H9 (cell line): ENCODE data around the gene DACT2. TPM values are rescaled to one million over a fixed set of nuclear protein-coding genes. Genes with fewer than 3 reads are reported as not detected.

Source experiments
- DNase-seq: peaks from one replicate; pipeline ENCODE4 v3.0.0-alpha.2; 2017
- H2AFZ ChIP-seq: one replicate; pipeline ENCODE4 v1.6.1; 2013; ENCODE audit warnings: mild to moderate bottlenecking, low read length, control low read depth, moderate library complexity
- H2AK5ac ChIP-seq: 2 replicates; pipeline ENCODE4 v1.6.1; 2013; ENCODE audit warnings: low read length, control low read depth, mixed read lengths; ENCODE audit not compliant: insufficient read length
- H2BK120ac ChIP-seq: one replicate; pipeline ENCODE4 v1.6.1; 2013; ENCODE audit warnings: low read depth, mild to moderate bottlenecking, low read length, control low read depth, inconsistent platforms; ENCODE audit not compliant: poor library complexity, severe bottlenecking
- H2BK12ac ChIP-seq: 2 replicates; pipeline ENCODE4 v1.6.1; 2013; ENCODE audit warnings: low read length, control low read depth, mixed read lengths, low read depth; ENCODE audit not compliant: insufficient read length
- H2BK15ac ChIP-seq: 2 replicates; pipeline ENCODE4 v1.6.1; 2013; ENCODE audit warnings: low read depth, low read length, control low read depth
- H2BK20ac ChIP-seq: one replicate; pipeline ENCODE4 v1.6.1; 2013; ENCODE audit warnings: low read depth, mild to moderate bottlenecking, low read length, control low read depth, inconsistent platforms; ENCODE audit not compliant: poor library complexity, severe bottlenecking
- H2BK5ac ChIP-seq: 2 replicates; pipeline ENCODE4 v1.6.1; 2013; ENCODE audit warnings: low read length, control low read depth, mixed read lengths; ENCODE audit not compliant: insufficient read length
- H3K14ac ChIP-seq: 2 replicates; pipeline ENCODE4 v1.6.1; 2013; ENCODE audit warnings: low read length, control low read depth; ENCODE audit not compliant: insufficient read depth
- H3K18ac ChIP-seq: 2 replicates; pipeline ENCODE4 v1.6.1; 2013; ENCODE audit warnings: low read depth, mild to moderate bottlenecking, mixed read lengths, low read length, control low read depth; ENCODE audit not compliant: insufficient read length
- H3K23ac ChIP-seq: 2 replicates; pipeline ENCODE4 v1.6.1; 2013; ENCODE audit warnings: low read length, control low read depth, mixed read lengths, low read depth; ENCODE audit not compliant: insufficient read length
- H3K23me2 ChIP-seq: 2 replicates; pipeline ENCODE4 v1.6.1; 2013; ENCODE audit warnings: low read depth, mild to moderate bottlenecking, mixed read lengths, low read length, control low read depth; ENCODE audit not compliant: insufficient read length, poor library complexity, severe bottlenecking
- H3K27ac ChIP-seq: 2 replicates; pipeline ENCODE4 v1.5.1; 2013; ENCODE audit warnings: low read length, control low read depth, mixed read lengths, low read depth; ENCODE audit not compliant: insufficient read length
- H3K27me3 ChIP-seq: 2 replicates; pipeline ENCODE4 v1.6.1; 2013; ENCODE audit warnings: low read length, control low read depth, inconsistent platforms; ENCODE audit not compliant: insufficient read depth
- H3K4ac ChIP-seq: 2 replicates; pipeline ENCODE4 v1.6.1; 2013; ENCODE audit warnings: low read depth, mild to moderate bottlenecking, control low read depth, inconsistent platforms, low read length, moderate library complexity
- H3K4me1 ChIP-seq: 2 replicates; pipeline ENCODE4 v1.6.1; 2013; ENCODE audit warnings: low read length, control low read depth, inconsistent platforms; ENCODE audit not compliant: insufficient read depth
- H3K4me2 ChIP-seq: 2 replicates; pipeline ENCODE4 v1.6.1; 2013; ENCODE audit warnings: low read length, control low read depth, mixed read lengths; ENCODE audit not compliant: insufficient read length, insufficient read depth
- H3K56ac ChIP-seq: 2 replicates; pipeline ENCODE4 v1.6.1; 2013; ENCODE audit warnings: low read depth, mild to moderate bottlenecking, mixed read lengths, low read length, control low read depth; ENCODE audit not compliant: insufficient read length
- H3K79me1 ChIP-seq: 2 replicates; pipeline ENCODE4 v1.6.1; 2013; ENCODE audit warnings: low read depth, mild to moderate bottlenecking, moderate library complexity, low read length, control low read depth, inconsistent platforms; ENCODE audit not compliant: insufficient read depth, poor library complexity, severe bottlenecking
- H3K79me2 ChIP-seq: 2 replicates; pipeline ENCODE4 v1.6.1; 2013; ENCODE audit warnings: low read length, control low read depth, inconsistent platforms; ENCODE audit not compliant: insufficient read depth
- H3K9ac ChIP-seq: 2 replicates; pipeline ENCODE4 v1.6.1; 2013; ENCODE audit warnings: low read length, control low read depth, mixed read lengths; ENCODE audit not compliant: insufficient read length; ENCODE audit errors: extremely low read depth
- H3K9me3 ChIP-seq: one replicate; pipeline ENCODE4 v1.6.1; 2013; ENCODE audit warnings: low read depth, low read length, inconsistent platforms; ENCODE audit not compliant: control insufficient read depth
- H3T11ph ChIP-seq: one replicate; pipeline ENCODE4 v1.6.1; 2013; ENCODE audit warnings: mild to moderate bottlenecking, low read length, control low read depth, inconsistent platforms
- H4K20me1 ChIP-seq: one replicate; pipeline ENCODE4 v1.6.1; 2013; ENCODE audit not compliant: control insufficient read depth, insufficient read length, insufficient read depth
- H4K5ac ChIP-seq: 2 replicates; pipeline ENCODE4 v1.6.1; 2013; ENCODE audit warnings: low read depth, mild to moderate bottlenecking, mixed read lengths, low read length, control low read depth; ENCODE audit not compliant: insufficient read length
- H4K8ac ChIP-seq: replicated peaks from 2 replicates; pipeline ENCODE4 v1.6.1; 2013; ENCODE audit warnings: low read length, control low read depth, mixed read lengths, low read depth; ENCODE audit not compliant: insufficient read length
- H4K91ac ChIP-seq: 2 replicates; pipeline ENCODE4 v1.6.1; 2013; ENCODE audit warnings: low read depth, mild to moderate bottlenecking, moderate library complexity, mixed read lengths, low read length, control low read depth; ENCODE audit not compliant: insufficient read length
- H3K27ac Mint-ChIP-seq, 3 experiments: 2 replicates in 2 of 3; 3 replicates in 1 of 3; pipeline ENCODE4 v1.8.0; 2020 to 2021; ENCODE audit warnings: mixed read lengths in 3 of 3, mild to moderate bottlenecking in 1 of 3, moderate library complexity in 1 of 3
- H3K27me3 Mint-ChIP-seq: 2 replicates; pipeline ENCODE4 v1.8.0; 2021; ENCODE audit warnings: low read depth, mild to moderate bottlenecking, moderate library complexity, mixed read lengths
- H3K36me3 Mint-ChIP-seq, 3 experiments: 2 replicates in 2 of 3; 3 replicates in 1 of 3; pipeline ENCODE4 v1.8.0; 2020 to 2021; ENCODE audit warnings: low read depth in 3 of 3, mixed read lengths in 3 of 3; ENCODE audit not compliant: insufficient read depth in 1 of 3
- H3K4me1 Mint-ChIP-seq, 2 experiments: 2 replicates each; pipeline ENCODE4 v1.8.0; 2020; ENCODE audit warnings: mixed read lengths in 2 of 2
- H3K4me3 Mint-ChIP-seq, 2 experiments: 2 replicates in 1 of 2; 3 replicates in 1 of 2; pipeline ENCODE4 v1.8.0; 2020 to 2021; ENCODE audit warnings: mild to moderate bottlenecking in 2 of 2, mixed read lengths in 2 of 2, moderate library complexity in 1 of 2
- H3K9me3 Mint-ChIP-seq, 2 experiments: 2 replicates in 1 of 2; 3 replicates in 1 of 2; pipeline ENCODE4 v1.8.0; 2020; ENCODE audit warnings: mild to moderate bottlenecking in 2 of 2, mixed read lengths in 2 of 2, moderate library complexity in 1 of 2
- CTCF ChIP-seq: fragments of 200-600 bp; sonication (generic); conservative IDR thresholded peaks from 3 replicates; pipeline ENCODE4 v1.8.0; 2021; ENCODE audit warnings: antibody characterized with exemption, mild to moderate bottlenecking
- WGBS: extraction: QIAGEN DNeasy Blood & Tissue Kit; methylation state at CpG from one replicate; pipeline ENCODE4 v1.1.7; 2013; ENCODE audit warnings: missing lambda C conversion rate, low lambda C conversion rate, mixed read lengths; ENCODE audit not compliant: insufficient read length; ENCODE audit errors: extremely low coverage; 5-methylcytosine and 5-hydroxymethylcytosine counted together
- total RNA-seq: library from RNA; stranded (reverse); gene quantifications from 2 replicates; pipeline ENCODE4 v1.2.1, GENCODE V29; 2021

DACT2 gene
- total RNA-seq, 1 experiment from 2014 or later = 1.8 TPM

- H4K5ac ChIP-seq = no peak overlapping the region
- H3K79me2 ChIP-seq = no peaks in the 10 kb centered on the region
- no peak overlapping the region for H3K14ac ChIP-seq
- H2AFZ ChIP-seq = no peak overlapping the region
- no peaks in the 10 kb centered on the region for H3K27me3 ChIP-seq
- no peak overlapping the region for H2BK12ac ChIP-seq
- no peak overlapping the region for H3K4me3 Mint-ChIP-seq
- H3K18ac ChIP-seq = no peak overlapping the region
- no peaks in the 10 kb centered on the region for H3K79me1 ChIP-seq
- no peak overlapping the region for H4K8ac ChIP-seq
- H3K9ac ChIP-seq = no peak overlapping the region
- H3K9me3 Mint-ChIP-seq = peaks cover 7 to 8% of the 10 kb centered on the region in 2 experiments
- no peak for DNase-seq
- H3T11ph ChIP-seq = no peak overlapping the region
- H3K4me1 ChIP-seq = no peaks in the 10 kb centered on the region
- H2BK5ac ChIP-seq = no peak overlapping the region
- H3K23me2 ChIP-seq = no peaks in the 10 kb centered on the region
- no peak overlapping the region for H3K4me2 ChIP-seq
- H3K27me3 Mint-ChIP-seq = peaks cover 12% of the 10 kb centered on the region
- H4K91ac ChIP-seq = no peak overlapping the region
- H3K4ac ChIP-seq = no peak overlapping the region
- no peak overlapping the region for H3K27ac ChIP-seq
- H2BK20ac ChIP-seq = no peak overlapping the region
- H3K36me3 Mint-ChIP-seq = peaks cover 0 to 10% (median 3%) of the 10 kb centered on the region in 3 experiments; a peak in 5 of 7 replicates
- WGBS = no CpG with 5 or more reads among the region's 12 CpGs
- no peak overlapping the region for H2AK5ac ChIP-seq
- no peaks in the 10 kb centered on the region for H4K20me1 ChIP-seq
- no peak overlapping the region for H3K23ac ChIP-seq
- H2BK15ac ChIP-seq = no peak overlapping the region
- H3K56ac ChIP-seq = no peak overlapping the region
- H2BK120ac ChIP-seq = no peak overlapping the region
- peaks cover 13 to 30% of the 10 kb centered on the region in 2 experiments for H3K4me1 Mint-ChIP-seq
- no peak overlapping the region for H3K27ac Mint-ChIP-seq
- TF ChIP-seq CTCF = no peak
- H3K9me3 ChIP-seq = no peaks in the 10 kb centered on the region
Observed at GRCh38 chr6:168368066-168368820, 48.7 kb upstream of the DACT2 start.
